Omental fat pad (tissue), 4 donors: ENCODE measurements around the gene PPP3CA. TPM values are rescaled to one million over a fixed set of nuclear protein-coding genes. Genes with fewer than 3 reads are reported as not detected.

Experiments
- ATAC-seq: fragments of 150-250 bp; one replicate; pipeline ENCODE4 v1.9.1; 2016; ENCODE audit warnings: mild to moderate bottlenecking, moderate library complexity; ENCODE audit not compliant: low FRiP score
- DNase-seq: peaks from one replicate; pipeline ENCODE4 v3.0.0-alpha.2; 2019; ENCODE audit warnings: low spot score
- total RNA-seq, 4 donors: library from RNA; depleted of rRNA; stranded (reverse); fragments of >200 nt; gene quantifications; one replicate each; pipeline ENCODE4 v1.1.0, GENCODE V29; 2016
- TF ChIP-seq, protein P1 (sequence below), 3 donors: fragments of 450-650 bp; IDR thresholded peaks; one replicate each; pipeline ENCODE4 v1.5.1; 2016 to 2017; ENCODE audit warnings: antibody characterized with exemption in 3 of 3, mild to moderate bottlenecking in 3 of 3, moderate library complexity in 2 of 3

The PPP3CA gene
- total RNA-seq, 4 donors from 2014 or later, result 29.8 to 56.6 (median 35.3) TPM

DNA sequence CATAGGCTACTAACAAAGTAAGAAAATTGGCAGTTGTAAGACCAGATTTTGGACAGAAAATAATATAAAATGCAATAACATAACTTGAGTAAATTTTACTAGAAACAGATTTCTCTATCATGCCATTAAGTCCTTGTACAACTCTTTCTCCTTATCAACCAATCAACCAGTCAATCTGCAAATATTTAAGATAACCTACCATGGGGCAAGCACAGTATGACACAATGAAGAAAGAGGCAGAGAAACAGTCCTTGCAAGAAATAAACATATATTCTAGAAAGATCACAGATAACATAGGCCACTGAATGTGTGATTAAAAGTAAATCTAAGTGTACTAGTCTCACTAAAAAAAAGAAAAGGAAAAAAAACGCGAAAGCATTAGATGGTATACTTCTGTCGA, 194.8 kb downstream of the PPP3CA start:
- no peak for DNase-seq
- ATAC-seq, result no peak
- TF ChIP-seq, protein P1, sequence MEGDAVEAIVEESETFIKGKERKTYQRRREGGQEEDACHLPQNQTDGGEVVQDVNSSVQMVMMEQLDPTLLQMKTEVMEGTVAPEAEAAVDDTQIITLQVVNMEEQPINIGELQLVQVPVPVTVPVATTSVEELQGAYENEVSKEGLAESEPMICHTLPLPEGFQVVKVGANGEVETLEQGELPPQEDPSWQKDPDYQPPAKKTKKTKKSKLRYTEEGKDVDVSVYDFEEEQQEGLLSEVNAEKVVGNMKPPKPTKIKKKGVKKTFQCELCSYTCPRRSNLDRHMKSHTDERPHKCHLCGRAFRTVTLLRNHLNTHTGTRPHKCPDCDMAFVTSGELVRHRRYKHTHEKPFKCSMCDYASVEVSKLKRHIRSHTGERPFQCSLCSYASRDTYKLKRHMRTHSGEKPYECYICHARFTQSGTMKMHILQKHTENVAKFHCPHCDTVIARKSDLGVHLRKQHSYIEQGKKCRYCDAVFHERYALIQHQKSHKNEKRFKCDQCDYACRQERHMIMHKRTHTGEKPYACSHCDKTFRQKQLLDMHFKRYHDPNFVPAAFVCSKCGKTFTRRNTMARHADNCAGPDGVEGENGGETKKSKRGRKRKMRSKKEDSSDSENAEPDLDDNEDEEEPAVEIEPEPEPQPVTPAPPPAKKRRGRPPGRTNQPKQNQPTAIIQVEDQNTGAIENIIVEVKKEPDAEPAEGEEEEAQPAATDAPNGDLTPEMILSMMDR (IDR thresholded peaks at IDR 0.05), result no peak

- TF ChIP-seq, protein P1 (IDR thresholded peaks at IDR 0.05), result no peak
- ATAC-seq (no peak), DNase-seq (no peak)
Observed at GRCh38 chr4:101148551-101148950, 198.8 kb downstream of the PPP3CA start.

DNA sequence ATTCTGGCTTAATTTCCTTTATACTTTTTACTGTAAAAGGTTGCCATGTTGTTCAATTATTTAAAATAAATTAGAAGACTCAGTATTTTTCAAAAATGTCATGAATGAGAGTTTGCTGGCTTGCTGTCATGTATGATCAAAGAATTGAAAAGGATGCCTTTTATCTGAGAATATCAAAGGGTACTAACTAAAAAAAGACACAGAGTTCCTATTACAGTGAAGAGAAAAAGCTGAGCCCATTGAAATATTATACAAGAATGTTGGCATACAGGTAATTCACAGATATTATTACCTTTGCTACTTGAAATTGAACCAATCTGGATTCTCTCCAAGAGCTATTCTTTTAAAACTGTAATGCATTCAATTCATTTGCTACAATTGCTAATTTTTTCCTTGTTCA, 200.0 kb downstream of the PPP3CA start:
- ATAC-seq, result no peak
- DNase-seq, result no peak
- TF ChIP-seq, protein P1 (IDR thresholded peaks at IDR 0.05), result no peak

DNA sequence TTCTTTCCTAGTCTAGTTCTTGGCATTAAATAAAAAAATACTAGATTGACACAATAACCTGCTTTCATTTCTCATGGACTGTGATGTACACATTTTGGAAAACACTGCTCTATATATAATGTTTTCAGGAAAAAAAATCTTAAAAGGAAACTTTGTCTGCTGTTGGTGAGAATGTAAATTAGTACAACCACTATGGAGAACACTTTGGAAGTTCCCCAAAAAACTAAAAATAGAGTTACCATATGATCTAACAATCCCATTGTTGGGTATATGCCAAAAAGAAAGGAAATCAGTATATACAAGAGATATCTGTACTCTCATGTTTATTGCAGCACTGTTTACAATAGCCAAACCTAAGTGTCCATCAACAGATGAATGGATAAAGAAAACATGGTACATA, 202.3 kb downstream of the PPP3CA start:
- no peak for DNase-seq
- TF ChIP-seq, protein P1 (IDR thresholded peaks at IDR 0.05), result no peak
- no peak for ATAC-seq

DNA sequence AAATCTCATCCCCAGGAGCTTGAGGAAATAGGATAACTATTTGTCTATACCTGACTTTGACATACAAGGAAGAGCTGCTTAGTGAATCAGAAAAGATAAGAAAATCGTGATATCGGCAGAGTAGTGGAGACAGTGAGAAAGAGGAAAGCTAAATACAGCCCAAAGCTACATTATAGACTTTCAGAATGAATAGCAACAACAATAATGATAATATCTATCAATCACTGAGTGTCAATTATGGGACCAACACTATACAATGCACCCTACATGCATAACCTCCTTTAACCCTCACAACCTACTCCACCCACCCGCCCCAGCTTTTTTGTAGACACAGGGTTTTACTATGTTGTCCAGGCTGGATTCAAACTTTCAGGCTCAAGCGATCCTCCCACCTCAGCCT, 205.1 kb downstream of the PPP3CA start:
- ATAC-seq (no peak), DNase-seq (no peak)
- TF ChIP-seq, protein P1 (IDR thresholded peaks at IDR 0.05), result no peak

- TF ChIP-seq, protein P1 (IDR thresholded peaks at IDR 0.05), result no peak
- ATAC-seq (no peak), DNase-seq (no peak)
Observed at GRCh38 chr4:101141855-101142254, 205.5 kb downstream of the PPP3CA start.

GRCh38 chr4:101141230-101141629, 206.1 kb downstream of the PPP3CA start:
- ATAC-seq (no peak), DNase-seq (no peak)
- TF ChIP-seq, protein P1 (IDR thresholded peaks at IDR 0.05), result no peak
